Measurements from ENCODE around the gene MAD1L1.
"Not testable (repeated sequence)": the region's sequence is repeated elsewhere in the genome, so short reads cannot be mapped to it uniquely, and the experiment has no call there.

MAD1L1 gene

GRCh38 chr7:1977876-1978441 is 254.8 kb downstream of the MAD1L1 start:
- no peak overlapping the region for H3K4me3 ChIP-seq (replicated peaks; ENCODE audit: low read depth, low read length)
- no peak for DNase-seq (ENCODE audit: low read depth)
- no peak for TF ChIP-seq CTCF (IDR thresholded peaks at IDR 0.05; ENCODE audit: low read length, missing control alignments)

GRCh38 chr7:1977059-1977875 is 255.5 kb downstream of the MAD1L1 start:
- no peak for TF ChIP-seq CTCF (IDR thresholded peaks at IDR 0.05; ENCODE audit: low read length, missing control alignments)
- no peak for DNase-seq (ENCODE audit: low read depth)

GRCh38 chr7:1976521-1976920 is 256.2 kb downstream of the MAD1L1 start:
- DNase-seq (ENCODE audit: low read depth); H3K4me3 ChIP-seq (replicated peaks; ENCODE audit: low read depth, low read length): not testable (repeated sequence)

More at GRCh38 chr7:1977059-1977875, 255.5 kb downstream of the MAD1L1 start:
- no peak overlapping the region for H3K4me3 ChIP-seq (replicated peaks; ENCODE audit: low read depth, low read length)

- TF ChIP-seq CTCF (IDR thresholded peaks at IDR 0.05; ENCODE audit: low read length, missing control alignments): no peak
- no peak for DNase-seq (ENCODE audit: low read depth)
- no peak overlapping the region for H3K4me3 ChIP-seq (replicated peaks; ENCODE audit: low read depth, low read length)
These were observed 257.2 kb downstream of the MAD1L1 start for GRCh38 chr7:1975581-1975980.

- TF ChIP-seq CTCF (IDR thresholded peaks at IDR 0.05; ENCODE audit: low read length, missing control alignments): no peak
These were observed 257.6 kb downstream of the MAD1L1 start for GRCh38 chr7:1975179-1975578.

GRCh38 chr7:1974290-1975101 is 258.2 kb downstream of the MAD1L1 start:
- no peak for TF ChIP-seq CTCF (IDR thresholded peaks at IDR 0.05; ENCODE audit: low read length, missing control alignments)
- DNase-seq (ENCODE audit: low read depth): no peak
- H3K4me3 ChIP-seq (replicated peaks; ENCODE audit: low read depth, low read length): no peak overlapping the region

More at GRCh38 chr7:1975179-1975578, 257.6 kb downstream of the MAD1L1 start:
- DNase-seq (ENCODE audit: low read depth): no peak
- no peak overlapping the region for H3K4me3 ChIP-seq (replicated peaks; ENCODE audit: low read depth, low read length)
